Parathyroid adenoma (tissue), 2 donors: ENCODE data around the gene TKFC.

Source experiments
- H2AFZ ChIP-seq: fragments of 300-600 bp; sonication (generic); one replicate; pipeline ENCODE4 v1.7.0; 2017; ENCODE audit warnings: antibody characterized with exemption, mild to moderate bottlenecking
- H3K27ac ChIP-seq: fragments of 300-600 bp; sonication (generic); one replicate; pipeline ENCODE4 v1.7.0; 2017
- H3K27me3 ChIP-seq: fragments of 300-600 bp; sonication (generic); one replicate; pipeline ENCODE4 v1.7.0; 2017; ENCODE audit warnings: low read length; ENCODE audit not compliant: control insufficient read depth, insufficient read depth
- H3K36me3 ChIP-seq: fragments of 300-600 bp; sonication (generic); one replicate; pipeline ENCODE4 v1.7.0; 2017; ENCODE audit warnings: low read length; ENCODE audit not compliant: control insufficient read depth, insufficient read depth
- H3K4me1 ChIP-seq: fragments of 300-600 bp; sonication (generic); one replicate; pipeline ENCODE4 v1.7.0; 2017; ENCODE audit warnings: control low read depth
- H3K4me2 ChIP-seq: fragments of 300-600 bp; sonication (generic); one replicate; pipeline ENCODE4 v1.7.0; 2017; ENCODE audit warnings: low read length
- H3K4me3 ChIP-seq: fragments of 300-600 bp; sonication (generic); one replicate; pipeline ENCODE4 v1.7.0; 2017; ENCODE audit warnings: low read depth, low read length
- H3K79me2 ChIP-seq: fragments of 300-600 bp; sonication (generic); one replicate; pipeline ENCODE4 v1.7.0; 2017; ENCODE audit warnings: control low read depth
- H3K9ac ChIP-seq: fragments of 300-600 bp; sonication (generic); one replicate; pipeline ENCODE4 v1.7.0; 2017; ENCODE audit warnings: mild to moderate bottlenecking
- H3K9me3 ChIP-seq: fragments of 300-600 bp; sonication (generic); one replicate; pipeline ENCODE4 v1.7.0; 2017; ENCODE audit warnings: low read length; ENCODE audit not compliant: control insufficient read depth
- TF ChIP-seq, protein P1 (sequence below): fragments of 300-600 bp; sonication (generic); IDR thresholded peaks from one replicate; pipeline ENCODE4 v1.7.0; 2017; ENCODE audit warnings: antibody characterized with exemption, mild to moderate bottlenecking
- donor health status: primary hyperparathyroidism.

TKFC gene

DNA sequence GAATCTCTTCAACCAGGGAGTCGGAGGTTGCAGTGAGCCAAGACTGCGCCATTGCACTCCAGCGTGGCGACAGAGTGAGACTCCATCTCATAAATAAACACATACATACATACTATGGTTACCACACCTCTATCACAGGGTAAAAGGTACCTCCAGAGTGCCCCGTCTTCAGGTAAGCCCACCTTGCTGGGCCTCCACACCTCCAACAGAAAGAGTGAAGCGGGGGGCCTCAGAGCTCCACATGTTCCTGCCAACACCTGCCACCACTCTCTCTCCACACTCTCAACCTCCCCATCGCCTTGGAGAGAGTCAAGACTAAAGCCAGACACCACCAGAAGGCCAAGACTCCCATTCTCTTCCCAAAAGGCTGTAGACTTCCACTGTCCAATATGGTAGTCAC, 27.6 kb upstream of the TKFC start:
- Histone ChIP-seq H3K4me3 (no peak overlapping the region), H3K9ac (no peak overlapping the region), H3K36me3 (no peaks in the 10 kb centered on the region), H3K27ac (no peak overlapping the region), H3K4me1 (peaks cover 4% of the 10 kb centered on the region), H3K27me3 (no peaks in the 10 kb centered on the region), H3K79me2 (no peaks in the 10 kb centered on the region), H2AFZ (no peak overlapping the region), H3K4me2 (no peak overlapping the region), H3K9me3 (no peaks in the 10 kb centered on the region)
- TF ChIP-seq, protein P1, sequence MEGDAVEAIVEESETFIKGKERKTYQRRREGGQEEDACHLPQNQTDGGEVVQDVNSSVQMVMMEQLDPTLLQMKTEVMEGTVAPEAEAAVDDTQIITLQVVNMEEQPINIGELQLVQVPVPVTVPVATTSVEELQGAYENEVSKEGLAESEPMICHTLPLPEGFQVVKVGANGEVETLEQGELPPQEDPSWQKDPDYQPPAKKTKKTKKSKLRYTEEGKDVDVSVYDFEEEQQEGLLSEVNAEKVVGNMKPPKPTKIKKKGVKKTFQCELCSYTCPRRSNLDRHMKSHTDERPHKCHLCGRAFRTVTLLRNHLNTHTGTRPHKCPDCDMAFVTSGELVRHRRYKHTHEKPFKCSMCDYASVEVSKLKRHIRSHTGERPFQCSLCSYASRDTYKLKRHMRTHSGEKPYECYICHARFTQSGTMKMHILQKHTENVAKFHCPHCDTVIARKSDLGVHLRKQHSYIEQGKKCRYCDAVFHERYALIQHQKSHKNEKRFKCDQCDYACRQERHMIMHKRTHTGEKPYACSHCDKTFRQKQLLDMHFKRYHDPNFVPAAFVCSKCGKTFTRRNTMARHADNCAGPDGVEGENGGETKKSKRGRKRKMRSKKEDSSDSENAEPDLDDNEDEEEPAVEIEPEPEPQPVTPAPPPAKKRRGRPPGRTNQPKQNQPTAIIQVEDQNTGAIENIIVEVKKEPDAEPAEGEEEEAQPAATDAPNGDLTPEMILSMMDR = no peak

DNA sequence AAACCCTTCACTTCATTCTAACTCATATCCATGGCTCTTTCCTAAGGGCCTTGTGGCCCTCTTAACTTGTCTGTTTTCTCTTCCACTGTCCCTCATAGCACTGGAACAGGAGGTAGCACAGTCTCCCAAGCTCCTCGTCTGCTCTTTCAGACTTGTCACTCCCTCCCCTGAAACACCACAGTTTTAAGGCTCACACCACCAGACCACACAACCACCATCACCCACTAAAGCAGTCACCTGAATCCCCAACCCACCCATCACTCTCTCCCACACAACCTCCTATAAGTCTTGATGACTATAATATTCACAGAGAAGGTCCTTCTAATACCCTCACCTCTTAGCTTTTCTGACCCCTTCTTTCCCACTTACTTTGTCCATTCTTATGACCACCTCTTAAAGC, 26.8 kb upstream of the TKFC start:
- H3K27ac ChIP-seq = no peak overlapping the region
- H3K4me3 ChIP-seq = no peak overlapping the region
- no peaks in the 10 kb centered on the region for H3K9me3 ChIP-seq
- no peak overlapping the region for H2AFZ ChIP-seq
- no peak overlapping the region for H3K9ac ChIP-seq
- TF ChIP-seq, protein P1 = no peak
- H3K79me2 ChIP-seq = no peaks in the 10 kb centered on the region
- peaks cover 4% of the 10 kb centered on the region for H3K4me1 ChIP-seq
- H3K27me3 ChIP-seq = no peaks in the 10 kb centered on the region
- no peaks in the 10 kb centered on the region for H3K36me3 ChIP-seq
- H3K4me2 ChIP-seq = no peak overlapping the region

DNA sequence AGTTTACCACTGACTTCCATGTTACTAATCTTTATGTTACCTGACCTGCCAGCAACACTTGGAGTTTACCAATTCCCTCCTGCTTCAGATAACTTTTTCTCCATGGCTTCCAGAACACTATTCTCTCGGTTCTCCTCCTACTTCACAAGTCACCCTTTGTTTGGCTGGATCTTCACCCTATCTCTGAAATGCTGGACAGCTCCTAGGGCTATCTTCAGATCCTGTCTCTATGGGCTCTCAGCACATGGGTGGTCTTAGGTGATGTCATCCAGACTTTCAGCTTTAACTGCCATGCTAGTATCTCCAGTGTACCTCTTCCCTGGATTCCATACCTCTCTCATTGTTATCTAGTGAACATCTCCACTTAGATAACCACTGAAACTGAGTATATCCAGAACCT, 25.7 kb upstream of the TKFC start:
- H2AFZ ChIP-seq = no peak overlapping the region
- H3K9me3 ChIP-seq = no peaks in the 10 kb centered on the region
- H3K27ac ChIP-seq = no peak overlapping the region
- H3K4me1 ChIP-seq = peaks cover 4% of the 10 kb centered on the region
- H3K27me3 ChIP-seq = no peaks in the 10 kb centered on the region
- H3K4me2 ChIP-seq = no peak overlapping the region
- H3K4me3 ChIP-seq = no peak overlapping the region
- no peaks in the 10 kb centered on the region for H3K36me3 ChIP-seq
- H3K9ac ChIP-seq = no peak overlapping the region
- TF ChIP-seq, protein P1 = no peak
- H3K79me2 ChIP-seq = no peaks in the 10 kb centered on the region

DNA sequence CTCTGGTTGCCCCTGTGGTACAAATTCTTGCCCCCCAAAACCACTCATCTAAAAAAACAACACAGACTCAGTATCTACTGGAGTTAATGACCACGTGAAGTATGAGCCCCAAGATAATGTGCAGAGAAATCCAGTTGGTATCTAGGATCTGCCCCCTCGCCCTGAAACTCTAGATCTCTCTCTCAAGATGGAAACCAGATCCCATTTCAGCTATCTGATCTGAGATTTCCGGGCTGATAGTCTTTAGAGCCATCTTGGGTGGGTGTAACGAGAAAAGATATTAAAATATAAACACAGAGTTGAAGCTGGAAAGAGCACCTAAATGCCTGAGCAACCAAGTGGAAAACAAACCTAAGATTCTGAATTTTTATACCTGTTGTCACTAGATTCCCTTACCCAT, 23.9 kb upstream of the TKFC start:
- H3K4me2 ChIP-seq = no peak overlapping the region
- H3K36me3 ChIP-seq = no peaks in the 10 kb centered on the region
- no peak overlapping the region for H3K27ac ChIP-seq
- H3K4me3 ChIP-seq = no peak overlapping the region
- no peaks in the 10 kb centered on the region for H3K9me3 ChIP-seq
- H3K9ac ChIP-seq = no peak overlapping the region
- peaks cover 4% of the 10 kb centered on the region for H3K4me1 ChIP-seq
- TF ChIP-seq, protein P1 = no peak
- no peak overlapping the region for H2AFZ ChIP-seq
- H3K79me2 ChIP-seq = no peaks in the 10 kb centered on the region
- H3K27me3 ChIP-seq = no peaks in the 10 kb centered on the region

DNA sequence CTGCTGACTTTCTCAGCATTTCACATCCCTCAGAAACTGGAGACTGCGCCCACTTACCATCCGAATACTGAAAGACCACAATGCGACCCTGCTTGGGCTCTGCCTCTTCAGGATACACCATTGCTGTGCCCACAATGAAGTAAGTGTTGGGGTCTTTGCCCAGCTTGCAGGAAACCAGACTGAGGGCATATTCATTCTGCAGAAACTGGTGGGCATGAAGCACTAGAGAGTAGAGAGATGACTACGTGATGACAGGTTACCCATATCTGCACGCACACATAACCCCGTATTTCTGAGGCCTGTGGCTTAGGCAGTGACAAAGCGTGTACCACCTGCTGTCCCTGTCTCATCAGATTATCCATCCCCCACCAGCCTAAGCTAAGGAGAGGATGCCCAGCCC, 23.3 kb upstream of the TKFC start:
- TF ChIP-seq, protein P1 = no peak
- H3K27me3 ChIP-seq = no peaks in the 10 kb centered on the region

More for the DNA sequence above, 23.3 kb upstream of the TKFC start:
- Histone ChIP-seq H3K9me3 (no peaks in the 10 kb centered on the region), H3K9ac (no peak overlapping the region), H3K36me3 (no peaks in the 10 kb centered on the region), H3K4me2 (no peak overlapping the region), H3K4me1 (peaks cover 4% of the 10 kb centered on the region), H2AFZ (no peak overlapping the region), H3K79me2 (no peaks in the 10 kb centered on the region), H3K4me3 (no peak overlapping the region), H3K27ac (no peak overlapping the region)
